Inflammatory macrophage treated with lipopolysaccharide for 1 hour (primary cell): ENCODE results near the gene ITGA6.

Experiments
- DNase-seq, 2 donors: peaks; one replicate each; pipeline ENCODE4 v3.0.0-alpha.2; 2020 to 2022

Gene ITGA6

DNA sequence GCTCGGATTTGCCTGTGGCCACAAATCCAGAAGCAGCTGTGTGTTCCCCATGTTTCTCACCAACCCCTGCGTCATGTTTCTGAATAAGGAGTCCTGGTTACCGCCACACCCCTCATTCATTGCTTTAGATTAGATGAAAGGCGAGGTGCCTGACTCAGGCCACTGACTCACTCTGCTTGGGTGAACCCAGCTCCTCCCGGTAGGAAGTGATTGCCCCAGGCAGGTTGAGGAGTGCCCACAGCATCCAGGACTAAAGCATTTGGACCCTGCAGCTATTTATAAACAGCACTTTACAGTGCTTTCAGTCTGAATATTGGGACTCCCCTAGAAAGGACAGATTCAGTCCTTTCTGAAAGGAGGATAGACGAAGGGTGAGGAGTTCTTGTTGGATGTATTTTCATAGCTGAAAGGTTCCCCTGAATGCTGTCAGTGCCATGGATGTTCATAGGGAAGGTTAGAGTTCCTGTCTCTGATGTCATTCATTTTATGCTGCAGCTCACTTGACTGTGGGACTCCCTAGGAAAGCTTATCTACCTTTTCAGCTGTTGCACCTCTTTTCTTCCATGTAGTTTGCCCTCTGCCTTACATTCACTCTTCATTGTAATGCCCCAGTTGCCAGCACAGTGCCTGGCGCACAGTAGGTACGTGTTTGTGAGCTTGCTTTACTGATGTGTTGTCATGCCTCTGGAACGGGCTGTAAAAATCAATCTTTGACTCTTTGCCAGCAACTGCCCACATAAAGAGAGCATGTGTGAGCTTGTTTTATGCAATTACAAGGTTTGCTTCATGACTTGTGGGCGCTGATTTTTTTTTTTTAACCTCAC is 14.9 kb downstream of the ITGA6 start:
- peak in 1 of 2 donors; percentile 69 for DNase-seq

DNA sequence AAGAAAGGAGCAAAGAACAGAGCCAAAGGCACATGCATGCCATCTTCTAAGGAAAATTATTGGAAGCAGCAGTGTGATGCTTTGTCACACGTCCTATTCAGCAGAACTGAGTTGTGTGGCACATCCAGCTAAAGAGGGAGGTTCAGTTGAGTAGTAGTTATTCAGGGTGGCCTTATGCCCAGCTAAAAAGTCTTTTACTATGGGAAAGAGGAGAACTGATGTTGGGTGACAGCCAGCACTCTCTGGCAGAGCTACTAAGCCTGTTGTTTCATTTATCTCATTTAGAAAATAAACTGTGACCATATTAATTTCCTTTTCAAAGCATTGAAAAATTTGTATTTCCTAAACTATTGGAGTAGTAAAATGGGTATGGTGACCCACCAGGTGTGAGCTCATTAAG is 18.5 kb downstream of the ITGA6 start:
- no peak for DNase-seq

DNA sequence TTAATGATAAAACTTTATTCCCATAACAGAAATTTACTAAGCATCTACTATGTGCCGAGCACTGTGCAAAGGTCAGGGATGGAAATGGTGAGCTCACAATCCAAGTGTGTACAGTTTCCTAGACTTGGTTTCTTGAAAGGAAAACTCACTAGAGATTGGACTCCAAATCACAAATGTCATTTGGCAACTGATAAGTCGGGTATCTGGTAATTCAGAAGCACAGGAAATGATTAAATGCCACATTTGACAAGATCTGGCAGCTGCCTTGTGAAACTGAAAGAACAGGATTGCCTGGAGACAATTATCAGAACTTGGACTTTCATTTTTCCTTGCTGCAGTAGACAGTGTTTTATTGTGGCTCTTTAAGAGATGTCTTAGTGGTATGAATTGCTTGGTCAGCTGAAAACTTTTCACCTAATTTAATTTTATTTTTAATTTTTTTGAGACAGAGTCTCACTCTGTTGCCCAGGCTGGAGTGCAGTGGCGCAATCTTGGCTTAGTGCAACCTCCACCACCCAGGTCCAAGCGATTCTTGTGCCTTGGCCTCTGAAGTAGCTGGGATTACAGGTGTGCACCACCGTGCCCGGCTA is 19.2 kb downstream of the ITGA6 start:
- DNase-seq = no peak

DNA sequence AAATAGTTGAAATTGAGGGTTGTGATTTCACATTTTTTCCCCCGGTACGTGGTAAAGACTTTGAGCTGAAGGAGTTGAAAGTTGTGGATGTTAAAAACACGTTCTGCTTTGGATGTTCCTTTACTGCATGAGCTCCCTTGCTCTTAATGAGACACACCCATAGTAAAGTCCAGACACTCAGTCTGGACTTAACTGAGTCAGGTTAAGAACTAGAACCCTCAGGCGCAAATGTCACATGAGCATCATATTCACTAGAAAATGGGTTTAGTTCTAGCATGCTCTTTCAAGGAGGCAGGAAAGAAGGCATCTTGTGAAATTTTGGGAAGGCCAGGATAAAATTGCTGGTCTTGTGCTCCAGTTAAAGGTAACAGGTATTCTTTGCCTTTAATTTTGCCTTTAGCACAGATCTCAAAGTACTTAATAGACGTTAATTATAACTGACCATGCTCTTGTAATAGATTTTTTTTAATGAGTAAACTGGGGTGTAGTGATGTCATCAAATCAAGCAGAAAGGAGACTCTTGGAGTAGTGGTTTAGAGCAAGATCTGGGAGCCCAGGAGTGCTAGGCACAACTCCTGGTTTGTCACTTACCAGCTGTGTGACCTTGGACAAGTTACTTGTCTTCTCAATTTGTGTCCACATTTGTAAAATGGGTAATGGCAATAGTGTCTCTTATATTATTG is 20.6 kb downstream of the ITGA6 start:
- no peak for DNase-seq

DNA sequence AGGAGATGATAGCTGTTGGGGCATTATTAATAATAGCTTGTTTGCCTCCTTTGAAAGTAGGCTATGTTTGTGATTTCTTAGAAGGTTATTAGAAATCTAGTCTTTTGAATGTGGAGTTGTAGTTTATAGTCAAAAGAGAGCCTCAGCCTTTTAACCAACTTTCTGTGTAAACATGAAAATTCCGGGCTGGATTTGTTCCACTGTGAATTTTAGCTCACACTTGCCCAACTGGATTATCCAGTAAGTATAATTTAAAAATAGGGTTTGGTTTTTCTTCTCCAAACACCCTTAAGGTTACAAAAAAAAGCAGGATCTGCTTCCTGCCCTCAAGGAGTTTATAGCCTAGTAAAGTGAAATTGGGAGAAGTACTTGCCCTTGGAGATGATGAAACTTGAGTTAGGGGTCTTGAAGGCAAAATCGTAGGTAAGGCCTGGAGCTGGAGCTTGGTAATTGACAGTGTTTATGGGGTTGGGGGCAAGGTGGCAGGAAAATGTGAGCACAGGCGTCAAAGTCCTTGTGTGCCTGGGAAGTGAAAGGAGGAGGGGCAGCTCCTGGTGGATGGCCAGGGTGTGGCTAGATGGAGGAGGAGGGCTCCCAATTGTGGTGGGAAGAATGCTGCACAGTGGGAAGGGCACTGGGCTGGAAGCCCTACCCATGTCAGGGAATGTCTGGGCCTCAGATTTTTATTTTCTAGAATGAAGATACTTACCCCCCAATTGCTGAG is 21.3 kb downstream of the ITGA6 start:
- no peak for DNase-seq

DNA sequence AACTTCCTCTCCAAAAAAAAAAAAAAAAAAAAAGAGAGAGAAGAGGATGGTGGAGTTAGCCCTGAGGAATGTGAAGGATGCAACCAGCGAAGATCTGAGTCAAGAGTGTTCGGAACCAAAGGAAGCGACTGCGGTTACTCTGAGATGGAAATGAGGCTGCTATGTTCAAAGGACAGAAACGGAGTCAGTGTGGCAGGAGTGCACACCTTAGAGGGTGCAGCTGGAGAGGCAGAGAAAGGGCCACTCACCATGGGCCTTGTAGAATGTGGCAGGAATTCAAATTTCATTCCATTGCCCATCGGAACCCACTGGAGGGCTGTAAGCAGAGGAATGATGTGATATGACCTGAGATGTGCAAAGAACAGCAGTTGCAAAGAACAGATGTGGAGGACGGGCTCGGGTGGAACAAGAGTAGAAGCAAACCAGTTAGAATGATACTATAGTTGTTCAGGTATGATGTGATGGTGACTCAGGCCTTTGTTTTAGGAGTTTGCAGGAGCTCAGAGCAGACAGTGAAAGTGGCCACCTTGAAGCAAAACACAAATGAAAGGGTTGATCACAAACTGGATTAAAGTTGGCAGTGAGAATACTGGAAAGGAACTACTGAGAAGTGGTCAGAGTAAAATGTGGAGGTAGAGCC is 22.6 kb downstream of the ITGA6 start:
- no peak for DNase-seq

DNA sequence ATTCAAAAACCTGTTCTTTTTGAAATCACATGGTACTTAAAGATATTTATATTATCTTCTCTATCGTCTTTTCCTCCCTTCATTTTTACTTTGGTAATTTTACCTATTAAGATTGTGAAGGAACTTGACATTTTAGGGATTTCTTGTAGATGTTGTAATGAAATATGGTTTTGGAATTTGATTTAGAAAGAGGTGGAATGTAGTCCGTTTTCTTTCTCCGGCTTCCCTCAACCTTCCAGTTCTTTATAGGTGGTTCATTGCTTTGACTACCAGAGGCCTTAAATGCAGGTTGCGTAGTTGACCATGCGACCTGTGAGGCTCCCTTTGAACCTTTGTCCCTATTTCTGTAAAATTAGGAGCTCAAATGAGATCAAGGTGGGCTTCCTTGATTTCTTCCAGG is 24.5 kb downstream of the ITGA6 start:
- DNase-seq = no peak

DNA sequence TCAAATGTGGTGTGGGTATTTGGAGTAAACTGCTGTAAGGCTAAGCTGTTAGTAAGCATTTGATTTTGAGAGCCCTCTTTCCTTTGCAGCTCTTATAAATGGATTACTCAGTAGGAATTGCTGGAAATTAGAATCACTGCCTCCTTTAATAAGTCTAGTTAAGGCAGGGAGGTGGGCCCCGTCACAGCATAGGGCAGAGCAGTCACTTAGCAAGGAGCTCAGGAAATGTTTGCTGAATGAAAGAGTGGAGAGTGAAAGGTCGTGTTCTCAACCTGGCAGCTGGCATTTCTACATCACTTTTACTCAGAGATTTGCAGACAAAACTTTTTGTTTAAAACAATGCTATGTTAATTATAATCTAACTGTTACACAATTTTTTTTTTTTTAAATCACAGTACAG is 25.5 kb downstream of the ITGA6 start:
- DNase-seq = no peak

DNA sequence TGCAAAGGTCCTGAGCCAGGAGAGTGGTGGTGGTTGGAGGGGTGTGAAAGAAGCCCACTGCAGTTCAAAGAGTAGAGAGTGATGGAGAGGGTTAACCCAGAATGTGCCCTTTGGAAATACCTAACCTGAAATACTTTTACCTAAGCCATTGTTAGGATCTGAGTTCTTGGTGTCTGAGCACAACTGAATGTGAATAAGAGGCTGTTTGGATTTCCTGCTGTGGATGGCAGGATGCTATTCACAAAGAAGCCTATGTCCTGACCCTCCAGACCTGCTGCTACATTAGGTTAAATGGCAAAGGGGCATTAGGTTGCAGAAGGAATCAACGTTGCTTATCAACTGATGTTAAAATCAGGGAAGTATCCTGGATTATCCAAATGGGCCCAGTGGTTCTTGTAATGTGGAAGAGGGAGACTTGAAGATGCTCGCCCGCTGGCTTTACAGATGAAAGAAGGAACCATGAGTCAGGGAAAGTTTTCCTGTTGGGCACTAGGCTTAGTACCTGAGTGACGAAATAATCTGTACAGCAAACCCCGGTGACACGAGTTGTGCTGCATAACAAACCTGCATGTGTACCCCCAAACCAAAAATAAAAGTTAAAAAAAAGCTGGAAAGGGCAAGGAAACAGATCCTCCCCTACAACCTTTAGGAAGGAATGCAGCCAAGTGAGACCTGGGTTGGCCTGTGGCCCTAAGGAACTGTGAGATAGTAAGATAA is 27.2 kb downstream of the ITGA6 start:
- no peak for DNase-seq

DNA sequence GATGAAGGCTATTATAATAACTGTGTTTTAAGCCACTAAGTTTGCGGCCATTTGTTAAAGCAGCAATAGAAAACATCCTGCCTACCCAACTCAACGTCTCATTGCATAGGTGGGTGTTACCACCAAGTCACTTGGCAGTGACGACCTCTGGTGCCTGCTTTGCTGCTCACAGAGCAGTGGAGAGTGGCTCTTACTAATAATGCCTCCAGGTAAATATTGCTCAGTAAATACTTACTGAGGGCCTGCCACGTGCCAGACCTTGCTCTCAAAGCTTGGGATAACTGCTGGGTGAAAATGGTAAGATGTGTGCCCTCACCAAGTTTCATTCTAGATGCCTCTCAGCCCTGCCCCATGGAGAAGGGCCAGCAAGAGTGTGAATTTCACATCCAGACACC is 27.7 kb downstream of the ITGA6 start:
- no peak for DNase-seq

DNA sequence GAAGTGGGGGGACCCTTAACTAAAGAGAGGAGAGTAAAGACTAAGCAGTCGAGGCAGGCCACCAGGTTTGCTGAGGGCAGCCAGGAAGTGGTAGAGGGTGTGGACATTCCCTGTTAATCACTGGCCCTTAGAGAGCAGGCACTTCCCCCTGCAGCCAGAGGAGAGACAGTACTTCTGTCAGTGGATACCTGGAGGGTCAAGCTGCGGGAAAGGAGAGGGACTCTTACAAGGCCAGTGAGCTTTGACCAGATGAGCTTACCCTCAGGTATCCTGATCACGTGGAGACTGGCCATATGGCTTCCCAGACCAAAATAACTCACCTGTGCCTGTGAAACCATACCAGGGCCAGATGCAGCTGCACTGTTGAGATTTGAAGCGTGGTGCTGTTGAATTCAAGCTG is 28.6 kb downstream of the ITGA6 start:
- DNase-seq = no peak

DNA sequence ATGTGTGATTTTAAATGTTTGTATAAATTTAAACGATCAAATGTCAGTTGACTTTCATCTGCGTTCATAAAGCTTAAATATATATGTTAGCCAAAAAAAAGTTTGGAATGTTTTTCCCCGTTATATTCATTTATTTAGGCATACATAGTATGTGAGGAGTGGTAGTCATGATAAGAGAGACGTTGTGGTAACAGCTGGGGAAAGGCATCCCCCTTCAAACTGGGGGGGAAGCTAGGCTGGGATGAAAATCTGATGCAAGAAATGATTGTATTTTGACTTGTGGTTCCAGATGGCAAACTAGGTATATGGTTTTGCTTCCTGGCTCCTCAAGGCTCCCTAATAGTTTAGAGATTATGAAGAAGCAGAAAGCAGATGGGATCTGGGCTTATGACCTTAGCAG is 30.1 kb downstream of the ITGA6 start:
- no peak for DNase-seq

DNA sequence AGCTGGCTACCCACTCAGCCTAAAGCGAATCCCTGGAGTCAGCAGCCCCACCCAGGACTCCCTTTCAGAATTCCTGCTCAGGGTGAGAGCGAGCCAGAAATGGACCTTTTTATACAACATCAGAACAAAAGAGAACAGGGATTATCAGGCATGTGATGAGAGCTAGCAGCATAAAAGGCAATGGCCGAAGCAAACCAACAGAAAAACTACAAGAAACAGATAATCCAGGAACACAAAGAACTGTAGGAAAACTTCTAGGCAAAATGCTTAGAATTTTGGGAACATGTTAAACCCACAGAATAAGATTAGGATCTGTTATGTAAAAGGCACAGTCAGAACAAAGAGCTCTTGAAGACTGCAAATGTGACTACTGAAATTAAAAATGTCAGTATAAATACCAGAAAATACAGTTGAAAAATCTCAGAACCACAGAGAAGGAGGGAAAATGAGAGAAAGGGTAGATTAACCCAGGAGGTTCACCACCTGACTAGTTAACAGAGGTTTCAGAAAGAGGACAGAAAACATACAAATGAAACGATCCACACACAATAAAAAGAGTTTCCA is 31.3 kb downstream of the ITGA6 start:
- DNase-seq = no peak

DNA sequence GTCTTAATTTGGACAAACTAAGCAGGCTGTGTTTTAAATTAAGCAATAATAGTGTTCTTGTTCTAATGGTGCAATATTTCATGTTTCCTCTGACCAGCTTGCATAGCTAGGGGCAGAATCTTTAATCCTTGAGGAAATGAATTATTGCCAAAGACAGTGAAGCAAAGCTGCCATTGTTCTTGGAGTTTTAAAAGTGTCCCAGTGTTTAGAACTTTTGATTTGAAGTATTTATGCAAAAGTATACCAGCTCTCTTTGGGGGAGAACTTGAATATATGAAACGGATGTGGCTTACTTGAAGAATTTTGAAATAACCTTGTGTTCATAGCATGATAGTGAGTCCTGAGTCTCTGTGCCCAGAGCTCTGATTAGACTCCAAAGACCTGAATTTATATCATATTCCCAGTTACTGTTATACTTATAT is 33.4 kb downstream of the ITGA6 start:
- peak; percentile 45 to 53 for DNase-seq

DNA sequence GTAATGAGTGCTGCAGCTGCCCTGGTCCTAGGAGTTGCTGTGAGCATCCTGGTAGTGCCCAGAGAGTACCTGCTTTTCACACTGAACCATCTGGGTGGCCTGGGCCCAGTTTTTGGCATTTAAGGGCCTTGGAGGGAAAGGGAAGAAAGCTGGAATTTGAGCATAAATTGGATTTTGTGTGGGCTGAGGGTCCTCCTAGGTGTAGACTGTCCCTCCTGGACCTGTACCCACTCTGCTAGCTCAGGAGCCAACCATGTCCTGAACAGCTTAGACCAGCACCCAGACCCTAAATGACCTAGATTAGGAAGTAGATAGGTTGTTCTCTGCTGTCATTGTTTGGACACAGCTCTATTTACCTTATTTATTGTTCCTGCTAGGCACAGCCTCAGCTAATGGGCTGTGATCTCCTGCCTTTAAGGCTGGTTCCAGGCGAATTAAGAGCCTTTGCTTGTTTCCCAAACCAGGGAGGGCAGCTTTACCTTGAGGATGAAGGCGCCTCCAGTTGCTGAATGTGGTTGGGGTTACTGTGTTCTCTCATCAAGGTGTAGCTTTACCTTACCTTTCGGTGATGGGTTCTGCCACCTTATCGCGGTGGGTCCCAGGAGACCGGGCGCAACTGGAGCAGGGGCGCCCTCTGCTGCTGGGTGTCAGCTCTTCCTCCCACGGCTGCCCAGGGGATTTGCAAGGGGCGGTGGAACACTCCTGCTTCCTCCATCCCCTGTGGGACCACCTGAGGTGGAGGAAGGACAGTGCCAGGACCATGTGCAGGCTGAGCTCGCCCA is 34.4 kb downstream of the ITGA6 start:
- peak in 1 of 2 donors; percentile 52 for DNase-seq

DNA sequence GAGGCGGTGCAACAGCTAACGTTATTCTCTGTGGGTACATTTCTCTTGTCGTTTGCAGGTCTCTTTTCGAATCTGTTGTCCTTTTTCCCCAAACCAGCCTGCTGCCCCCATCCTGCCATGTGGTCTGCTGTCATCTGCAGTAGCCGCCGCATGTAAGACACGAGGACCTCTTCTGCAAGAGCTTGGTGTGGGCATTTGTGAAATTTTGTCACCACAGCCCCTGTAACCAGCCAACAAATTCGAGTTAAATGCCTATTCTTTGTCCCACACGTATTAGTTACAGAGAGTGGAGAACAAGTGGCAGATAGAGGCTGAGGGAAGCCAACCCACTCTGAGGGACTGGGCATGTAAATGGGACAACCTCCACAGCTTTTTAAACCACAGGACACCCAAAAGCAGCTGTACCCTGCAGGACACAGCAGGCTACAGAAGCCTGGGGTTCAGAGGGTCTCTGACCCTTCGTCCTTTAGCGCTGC is 35.0 kb downstream of the ITGA6 start:
- peak; percentile 32 to 80 for DNase-seq

DNA sequence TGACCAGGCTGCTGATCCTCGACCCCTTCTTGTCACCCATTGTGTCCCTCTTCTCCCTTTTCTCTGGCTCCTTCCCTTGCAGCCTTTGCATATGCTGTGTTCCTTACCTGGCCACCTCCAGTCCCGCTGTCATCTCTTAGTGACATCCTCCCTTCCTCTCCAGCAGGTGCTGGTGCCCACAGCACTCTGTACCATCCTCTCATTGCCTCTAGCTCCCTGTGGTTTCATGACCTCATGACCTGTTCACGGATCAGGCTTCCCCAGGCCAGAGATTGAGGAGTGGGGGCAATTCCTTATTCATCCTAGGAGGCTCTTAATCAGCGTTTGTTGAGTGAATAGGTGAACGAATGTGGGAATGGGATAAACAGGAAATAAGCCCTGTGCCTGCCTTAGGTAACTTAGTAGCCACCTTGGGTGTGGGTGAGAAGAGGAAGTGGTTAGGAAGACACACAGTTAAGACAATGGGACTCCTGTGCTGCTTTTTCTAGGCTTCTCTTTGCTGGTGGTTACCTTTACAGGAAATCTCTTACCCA is 35.5 kb downstream of the ITGA6 start:
- no peak for DNase-seq

DNA sequence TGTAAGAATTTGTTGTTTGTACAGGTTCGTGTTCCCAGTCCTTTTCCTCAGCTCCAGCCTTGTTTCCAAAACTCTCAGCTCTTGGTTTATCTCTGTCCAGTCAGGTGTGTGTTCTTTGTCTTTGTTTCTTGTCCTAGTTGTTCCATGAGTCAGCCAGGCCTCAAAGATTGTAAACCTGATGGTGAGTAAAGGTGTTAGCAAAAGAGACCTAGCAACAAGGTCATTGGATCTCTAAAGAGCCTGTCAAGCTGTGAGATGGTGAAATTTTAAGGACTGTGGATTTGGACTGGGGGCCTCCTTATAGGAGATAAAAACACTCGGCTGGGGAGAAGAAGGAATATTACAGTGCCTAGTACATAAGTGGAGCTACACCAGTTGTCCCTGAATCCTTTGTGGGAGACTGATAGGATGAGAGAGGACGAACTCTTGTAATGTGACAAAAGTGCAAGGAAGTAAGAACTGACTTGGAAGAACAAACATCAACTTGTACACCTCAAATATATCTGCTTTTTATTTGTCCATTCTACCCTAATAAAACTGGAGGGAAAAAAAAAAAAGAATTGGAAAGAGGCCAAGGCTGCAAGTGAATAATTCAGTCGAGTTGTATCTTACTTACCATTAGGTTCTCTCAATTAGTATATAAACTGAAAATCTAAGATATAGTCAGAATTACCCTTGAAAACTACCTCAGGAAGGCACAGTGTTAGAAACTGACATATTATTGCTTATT is 37.2 kb downstream of the ITGA6 start:
- DNase-seq = no peak

DNA sequence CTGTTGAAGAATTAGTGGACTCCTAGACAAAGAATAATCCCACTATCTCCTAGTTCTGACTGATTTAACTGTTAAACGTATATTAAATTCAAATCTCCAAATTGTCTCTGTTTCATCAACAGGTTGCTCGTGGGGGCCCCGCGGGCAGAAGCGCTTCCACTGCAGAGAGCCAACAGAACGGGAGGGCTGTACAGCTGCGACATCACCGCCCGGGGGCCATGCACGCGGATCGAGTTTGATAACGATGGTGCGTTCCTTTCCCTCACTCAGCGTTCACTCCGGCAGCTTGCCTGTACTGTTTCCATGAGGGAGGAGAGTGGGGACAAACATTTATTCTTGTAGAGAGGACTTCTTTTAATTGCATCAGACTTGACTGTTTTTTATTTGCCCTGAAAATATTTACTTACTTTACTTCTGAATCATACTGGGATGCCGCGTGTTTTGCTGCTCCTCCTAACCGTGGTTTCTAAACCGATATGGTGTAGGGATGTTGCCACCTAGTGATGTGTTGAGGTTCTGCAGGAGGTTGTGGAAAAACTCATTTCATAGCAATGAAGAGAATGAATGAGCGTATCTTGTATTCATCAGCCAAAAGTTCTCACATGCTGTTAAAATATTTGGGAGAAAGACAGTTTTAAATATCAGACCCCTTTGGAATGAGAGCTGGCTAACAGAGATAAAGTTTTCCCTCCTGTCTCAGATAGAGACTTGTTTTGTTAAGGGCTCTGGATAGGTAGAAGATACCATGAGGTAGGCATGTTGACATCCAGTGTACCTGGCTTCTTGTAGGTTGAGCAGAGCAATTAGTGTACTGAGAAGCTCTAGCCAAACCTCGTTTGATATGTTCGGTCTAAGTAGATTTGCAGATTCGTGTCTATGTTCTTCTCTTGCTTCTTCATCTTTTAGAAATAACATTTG is 38.3 kb downstream of the ITGA6 start:
- DNase-seq = peak; percentile 56 to 90
